ENCODE results near the gene BANF1. TPM values are rescaled to one million over a fixed set of nuclear protein-coding genes. Genes with fewer than 3 reads are reported as not detected.
"Not testable (repeated sequence)": the region's sequence is repeated elsewhere in the genome, so short reads cannot be mapped to it uniquely, and the experiment has no call there.

BANF1 gene
- total RNA-seq, 2 donors from 2014 or later = 166 to 174 TPM

DNA sequence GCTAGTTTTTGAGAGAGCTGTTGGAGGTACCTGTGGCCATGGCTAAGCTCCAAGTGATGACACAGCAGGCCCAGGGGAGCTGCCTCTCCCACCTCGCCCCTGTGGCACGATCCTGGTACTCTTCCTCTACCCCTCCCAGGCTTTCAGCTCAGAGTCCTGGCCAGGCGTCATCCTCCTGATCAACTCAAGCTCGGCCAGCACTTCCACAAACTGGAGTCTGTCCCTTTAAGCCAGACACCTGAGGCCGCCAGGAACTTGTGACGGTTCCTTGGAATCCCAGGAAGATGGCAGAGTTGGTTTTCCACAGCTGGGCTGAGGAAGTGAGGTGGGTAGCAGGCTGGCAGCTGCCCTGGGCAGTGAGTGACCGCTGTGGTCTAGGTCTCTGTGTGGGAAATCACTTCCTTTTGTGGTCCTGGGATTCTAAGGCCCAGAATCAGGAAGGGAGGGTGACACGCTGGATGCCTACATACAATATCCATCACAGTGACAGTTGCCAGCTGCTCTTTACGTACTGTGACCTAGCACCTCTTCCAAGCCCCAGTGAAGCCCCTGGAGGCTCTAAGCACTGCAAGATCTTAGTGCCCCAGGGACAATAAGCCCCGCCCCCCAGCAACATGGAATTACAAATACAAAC lies 6.3 kb downstream of the BANF1 start:
- Mint-ChIP-seq H3K9me3 (no peaks in the 10 kb centered on the region), H3K4me1 (ENCODE audit: low read depth) (peaks cover 4% of the 10 kb centered on the region), H3K27ac (no peak overlapping the region), H3K4me3 (no peak overlapping the region), H3K36me3 (ENCODE audit: insufficient read depth in 2 of 2) (peaks cover 0 to 6% of the 10 kb centered on the region in 2 donors), H3K27me3 (ENCODE audit: low read depth) (peaks cover 14% of the 10 kb centered on the region)
- DNase-seq (no peak), ATAC-seq (replicated peaks in 1 of 2) (no peak)

DNA sequence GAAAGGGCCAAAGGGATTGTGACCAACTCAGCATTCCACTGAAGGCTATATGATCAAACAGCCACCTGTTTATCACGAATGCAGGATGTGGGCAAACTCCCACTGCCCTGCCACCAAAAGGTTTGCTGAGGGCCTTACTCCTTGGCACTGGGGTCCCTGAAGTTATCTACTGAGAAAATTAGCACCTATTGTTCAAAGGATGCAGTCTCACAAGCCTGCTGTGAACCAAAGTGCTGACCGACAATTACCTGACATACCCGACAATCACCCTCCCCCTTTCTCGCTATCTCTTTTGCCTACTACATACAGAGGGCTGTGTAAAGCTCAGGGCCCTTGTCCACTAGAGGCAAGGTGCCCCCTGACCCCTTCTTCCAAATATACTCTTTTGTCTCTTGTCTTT lies 7.7 kb downstream of the BANF1 start:
- not testable (repeated sequence) for H3K27ac Mint-ChIP-seq; H3K9me3 Mint-ChIP-seq; ATAC-seq (replicated peaks in 1 of 2); H3K36me3 Mint-ChIP-seq (ENCODE audit: insufficient read depth in 2 of 2); H3K4me3 Mint-ChIP-seq; DNase-seq; H3K4me1 Mint-ChIP-seq (ENCODE audit: low read depth)
- peaks cover 21% of the 10 kb centered on the region for H3K27me3 Mint-ChIP-seq (ENCODE audit: low read depth)

DNA sequence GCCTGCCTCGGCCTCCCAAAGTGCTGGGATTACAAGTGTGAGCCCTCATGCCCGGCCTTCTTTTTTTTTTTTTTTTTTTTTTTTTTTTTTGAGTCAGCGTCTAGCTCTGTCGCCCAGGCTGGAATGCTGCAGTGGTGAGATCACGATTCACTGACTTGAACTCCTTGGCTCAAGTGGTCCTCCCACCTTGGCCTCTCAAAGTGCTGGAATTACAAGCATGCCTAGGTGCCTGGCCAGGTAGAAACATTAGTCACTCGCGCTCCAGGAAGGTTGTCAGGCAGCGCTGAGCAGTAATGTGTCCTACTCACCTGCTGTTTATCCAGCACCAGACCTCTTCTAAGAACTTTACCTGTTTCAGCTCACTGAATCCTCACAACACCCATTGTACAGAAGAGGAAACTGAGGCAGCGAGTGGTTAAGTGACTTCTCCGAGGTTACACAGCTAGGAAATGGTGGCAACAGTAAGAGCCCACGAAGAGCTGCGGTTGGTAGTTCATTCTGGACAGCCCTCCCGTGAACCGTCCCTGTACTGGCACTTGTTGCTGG lies 9.0 kb downstream of the BANF1 start:
- no peaks in the 10 kb centered on the region for H3K36me3 Mint-ChIP-seq (ENCODE audit: insufficient read depth in 2 of 2)
- no peaks in the 10 kb centered on the region for H3K9me3 Mint-ChIP-seq
- no peak overlapping the region for H3K27ac Mint-ChIP-seq
- DNase-seq (no peak), ATAC-seq (replicated peaks in 1 of 2) (no peak)
- peaks cover 21% of the 10 kb centered on the region for H3K27me3 Mint-ChIP-seq (ENCODE audit: low read depth)
- H3K4me1 Mint-ChIP-seq (ENCODE audit: low read depth) = no peaks in the 10 kb centered on the region
- H3K4me3 Mint-ChIP-seq = peak overlapping the region in 1 of 2 donors; percentile 27

DNA sequence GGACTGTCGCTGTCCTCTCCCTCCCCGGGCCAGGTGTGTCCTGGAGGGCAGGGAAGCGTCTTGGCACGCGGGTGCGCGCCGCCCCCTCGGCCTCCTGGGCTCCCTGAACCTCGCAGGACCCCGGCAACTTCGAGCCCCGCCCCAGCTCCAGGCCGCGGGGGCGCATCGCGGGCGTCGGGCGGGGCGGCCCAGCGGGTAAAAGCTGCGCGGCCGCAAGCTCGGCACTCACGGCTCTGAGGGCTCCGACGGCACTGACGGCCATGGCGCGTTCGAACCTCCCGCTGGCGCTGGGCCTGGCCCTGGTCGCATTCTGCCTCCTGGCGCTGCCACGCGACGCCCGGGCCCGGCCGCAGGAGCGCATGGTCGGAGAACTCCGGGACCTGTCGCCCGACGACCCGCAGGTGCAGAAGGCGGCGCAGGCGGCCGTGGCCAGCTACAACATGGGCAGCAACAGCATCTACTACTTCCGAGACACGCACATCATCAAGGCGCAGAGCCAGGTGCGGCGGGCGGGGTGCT lies 9.5 kb downstream of the BANF1 start, which contains the start of gene CST6:
Gene CST6 (plus strand): TSS at position 224 of the 519 bp plus-strand sequence. CDS start 37 bp downstream, at position 261.
- ATAC-seq (replicated peaks in 1 of 2) (peak; percentile 31 to 39), DNase-seq (no peak)
- no peak within 1 kb of the TSS for H3K27ac Mint-ChIP-seq
- peak within 1 kb of the TSS; percentile 58 to 60 for H3K4me3 Mint-ChIP-seq
- H3K9me3 Mint-ChIP-seq = no peaks in the 10 kb centered on the region
- H3K36me3 Mint-ChIP-seq (ENCODE audit: insufficient read depth in 2 of 2) = no peaks in the 10 kb centered on the region
- H3K4me1 Mint-ChIP-seq (ENCODE audit: low read depth) = no peaks in the 10 kb centered on the region
- H3K27me3 Mint-ChIP-seq (ENCODE audit: low read depth) = peaks cover 21% of the 10 kb centered on the region

DNA sequence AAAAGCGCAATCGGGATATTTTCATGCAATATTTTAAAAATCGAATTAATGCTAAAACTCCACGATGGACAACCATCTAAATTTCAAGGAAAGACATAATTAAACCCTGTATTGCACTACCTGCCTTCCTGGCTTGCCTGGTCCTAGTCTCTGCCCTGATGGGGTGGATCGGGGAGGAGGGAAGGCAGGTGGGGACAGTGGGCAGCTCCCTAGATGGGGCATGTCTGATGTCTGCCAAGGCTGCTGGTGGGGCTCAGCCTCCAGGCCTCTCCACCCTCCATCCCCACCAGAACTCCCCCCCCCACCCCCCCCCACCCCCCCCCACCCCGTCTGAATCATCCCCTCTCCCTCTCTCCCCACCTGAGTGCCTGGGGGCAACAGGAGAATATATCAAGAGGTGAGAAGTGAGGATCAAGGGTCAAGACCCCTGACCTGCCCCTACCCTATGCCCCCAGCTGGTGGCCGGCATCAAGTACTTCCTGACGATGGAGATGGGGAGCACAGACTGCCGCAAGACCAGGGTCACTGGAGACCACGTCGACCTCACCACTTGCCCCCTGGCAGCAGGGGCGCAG lies 10.2 kb downstream of the BANF1 start:
- DNase-seq (no peak), ATAC-seq (replicated peaks in 1 of 2) (no peak)
- H3K4me3 Mint-ChIP-seq = peak overlapping the region in 1 of 2 donors; percentile 58
- H3K36me3 Mint-ChIP-seq (ENCODE audit: insufficient read depth in 2 of 2) = no peaks in the 10 kb centered on the region
- H3K9me3 Mint-ChIP-seq = no peaks in the 10 kb centered on the region
- H3K27ac Mint-ChIP-seq = no peak overlapping the region
- H3K4me1 Mint-ChIP-seq (ENCODE audit: low read depth) = peaks cover 4% of the 10 kb centered on the region
- peaks cover 21% of the 10 kb centered on the region for H3K27me3 Mint-ChIP-seq (ENCODE audit: low read depth)

DNA sequence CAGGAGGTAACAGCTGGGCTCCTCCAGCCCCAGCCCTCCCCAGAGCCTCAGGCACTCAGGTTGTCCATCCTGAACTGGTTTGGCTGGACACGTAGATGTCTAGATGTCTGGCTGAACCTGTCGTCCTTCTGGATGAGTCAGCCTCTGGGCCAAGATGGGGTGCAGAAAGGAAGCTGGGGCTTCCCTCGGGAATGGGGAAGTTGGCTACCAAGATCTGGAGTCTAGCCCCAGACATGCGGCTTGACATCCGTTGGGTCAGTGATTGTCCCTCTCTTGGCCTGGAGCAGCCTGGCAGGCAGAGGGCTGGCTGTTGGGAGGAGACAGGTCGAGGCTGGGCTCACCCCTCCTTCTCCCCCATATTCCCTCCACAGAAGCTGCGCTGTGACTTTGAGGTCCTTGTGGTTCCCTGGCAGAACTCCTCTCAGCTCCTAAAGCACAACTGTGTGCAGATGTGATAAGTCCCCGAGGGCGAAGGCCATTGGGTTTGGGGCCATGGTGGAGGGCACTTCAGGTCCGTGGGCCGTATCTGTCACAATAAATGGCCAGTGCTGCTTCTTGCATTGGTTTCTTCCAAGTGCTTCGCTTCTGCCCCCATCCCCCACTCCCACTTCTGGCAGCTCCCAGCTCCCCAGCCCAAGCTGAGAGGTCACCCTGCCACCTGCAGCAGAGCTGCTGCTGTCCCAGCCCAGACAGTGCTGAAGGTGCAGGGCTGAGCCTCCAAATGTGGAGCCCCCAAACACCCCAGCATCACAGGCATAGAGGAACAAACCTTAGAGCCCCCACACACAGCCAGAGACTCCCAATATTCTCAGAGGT lies 10.9 kb downstream of the BANF1 start:
- peaks cover 21% of the 10 kb centered on the region for H3K27me3 Mint-ChIP-seq (ENCODE audit: low read depth)
- no peaks in the 10 kb centered on the region for H3K9me3 Mint-ChIP-seq
- no peak overlapping the region for H3K4me3 Mint-ChIP-seq
- H3K36me3 Mint-ChIP-seq (ENCODE audit: insufficient read depth in 2 of 2) = no peaks in the 10 kb centered on the region
- no peak overlapping the region for H3K27ac Mint-ChIP-seq
- DNase-seq (no peak), ATAC-seq (replicated peaks in 1 of 2) (no peak)
- peaks cover 7% of the 10 kb centered on the region for H3K4me1 Mint-ChIP-seq (ENCODE audit: low read depth)

DNA sequence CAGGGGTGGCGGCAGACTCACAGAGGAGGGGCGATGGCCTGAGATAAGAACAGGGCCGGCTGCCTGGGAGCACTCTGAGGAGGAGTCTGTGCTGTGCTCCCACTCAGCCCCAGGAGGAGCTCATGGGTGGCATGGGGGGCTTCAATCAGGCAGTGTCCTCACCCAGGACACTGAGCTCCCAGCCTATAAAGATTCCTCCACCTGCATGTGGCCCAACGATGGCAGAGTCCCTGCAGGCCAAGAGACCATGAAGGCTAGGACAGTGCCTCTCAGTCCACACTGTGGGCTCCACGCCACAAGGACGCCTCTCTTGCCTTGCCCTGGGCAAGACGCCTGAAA lies 11.4 kb downstream of the BANF1 start:
- ATAC-seq (replicated peaks in 1 of 2) (no peak), DNase-seq (no peak)
- H3K9me3 Mint-ChIP-seq = no peaks in the 10 kb centered on the region
- H3K27ac Mint-ChIP-seq = no peak overlapping the region
- H3K27me3 Mint-ChIP-seq (ENCODE audit: low read depth) = peaks cover 21% of the 10 kb centered on the region
- H3K4me1 Mint-ChIP-seq (ENCODE audit: low read depth) = peaks cover 7% of the 10 kb centered on the region
- no peaks in the 10 kb centered on the region for H3K36me3 Mint-ChIP-seq (ENCODE audit: insufficient read depth in 2 of 2)
- no peak overlapping the region for H3K4me3 Mint-ChIP-seq

DNA sequence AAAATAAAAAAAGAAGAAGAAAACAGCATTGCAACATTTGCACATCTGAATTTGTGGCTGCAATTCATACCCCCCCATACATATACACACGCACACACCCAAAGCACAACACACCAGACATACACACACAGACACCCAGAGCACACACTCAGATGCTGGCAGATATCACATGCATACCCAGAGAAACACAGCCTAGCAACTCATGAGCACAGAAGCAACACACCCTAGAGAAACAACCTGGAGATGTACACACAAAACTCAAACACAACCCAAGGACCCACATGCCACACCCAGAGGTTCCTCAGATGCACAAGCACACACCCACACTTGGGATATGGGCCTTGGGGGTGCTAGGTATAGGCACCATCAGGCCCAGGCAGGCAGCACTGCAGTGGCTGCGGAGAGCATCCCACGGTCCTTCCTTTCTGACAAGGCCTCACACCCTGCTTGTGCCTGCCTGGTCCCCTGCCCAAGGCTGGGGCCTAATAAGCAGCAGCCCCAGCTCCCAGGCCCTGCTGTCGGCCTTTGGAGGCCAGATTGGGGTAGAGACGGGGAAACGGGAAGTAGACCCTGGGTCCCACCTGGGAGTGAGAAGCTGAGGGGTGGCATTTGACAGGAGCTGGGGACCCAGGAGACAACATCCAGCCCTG lies 12.6 kb downstream of the BANF1 start:
- Mint-ChIP-seq H3K4me3 (no peak overlapping the region), H3K27ac (no peak overlapping the region), H3K27me3 (ENCODE audit: low read depth) (peaks cover 21% of the 10 kb centered on the region), H3K4me1 (ENCODE audit: low read depth) (peaks cover 7% of the 10 kb centered on the region), H3K36me3 (ENCODE audit: insufficient read depth in 2 of 2) (no peaks in the 10 kb centered on the region), H3K9me3 (no peaks in the 10 kb centered on the region)
- no peak for DNase-seq
- no peak for ATAC-seq (replicated peaks in 1 of 2)

DNA sequence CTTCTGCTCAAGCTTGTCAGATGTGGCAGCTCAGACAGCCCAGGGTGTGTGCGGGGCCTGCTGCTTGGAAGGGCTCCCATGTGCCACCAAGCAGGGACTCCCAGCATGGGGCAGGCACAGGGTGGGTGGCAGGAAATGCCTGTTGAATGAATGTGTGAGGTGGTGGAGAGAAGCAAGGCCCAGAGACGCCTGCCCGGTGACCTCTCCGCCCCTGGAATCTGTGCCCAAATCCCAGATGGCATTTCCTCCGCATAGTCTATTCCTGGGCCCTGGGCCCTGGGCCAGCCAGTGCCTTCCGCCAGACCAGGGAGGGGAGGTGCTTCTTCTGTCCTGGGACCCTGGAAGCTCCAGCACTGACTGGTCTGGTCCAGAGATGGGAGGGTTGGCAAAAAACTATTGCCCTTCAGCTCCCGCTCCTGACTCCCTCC lies 13.2 kb downstream of the BANF1 start:
- Mint-ChIP-seq H3K4me3 (no peak overlapping the region), H3K36me3 (ENCODE audit: insufficient read depth in 2 of 2) (no peaks in the 10 kb centered on the region), H3K9me3 (no peaks in the 10 kb centered on the region), H3K27me3 (ENCODE audit: low read depth) (peaks cover 17% of the 10 kb centered on the region), H3K4me1 (ENCODE audit: low read depth) (peaks cover 7% of the 10 kb centered on the region), H3K27ac (no peak overlapping the region)
- DNase-seq = no peak
- ATAC-seq (replicated peaks in 1 of 2) = no peak

DNA sequence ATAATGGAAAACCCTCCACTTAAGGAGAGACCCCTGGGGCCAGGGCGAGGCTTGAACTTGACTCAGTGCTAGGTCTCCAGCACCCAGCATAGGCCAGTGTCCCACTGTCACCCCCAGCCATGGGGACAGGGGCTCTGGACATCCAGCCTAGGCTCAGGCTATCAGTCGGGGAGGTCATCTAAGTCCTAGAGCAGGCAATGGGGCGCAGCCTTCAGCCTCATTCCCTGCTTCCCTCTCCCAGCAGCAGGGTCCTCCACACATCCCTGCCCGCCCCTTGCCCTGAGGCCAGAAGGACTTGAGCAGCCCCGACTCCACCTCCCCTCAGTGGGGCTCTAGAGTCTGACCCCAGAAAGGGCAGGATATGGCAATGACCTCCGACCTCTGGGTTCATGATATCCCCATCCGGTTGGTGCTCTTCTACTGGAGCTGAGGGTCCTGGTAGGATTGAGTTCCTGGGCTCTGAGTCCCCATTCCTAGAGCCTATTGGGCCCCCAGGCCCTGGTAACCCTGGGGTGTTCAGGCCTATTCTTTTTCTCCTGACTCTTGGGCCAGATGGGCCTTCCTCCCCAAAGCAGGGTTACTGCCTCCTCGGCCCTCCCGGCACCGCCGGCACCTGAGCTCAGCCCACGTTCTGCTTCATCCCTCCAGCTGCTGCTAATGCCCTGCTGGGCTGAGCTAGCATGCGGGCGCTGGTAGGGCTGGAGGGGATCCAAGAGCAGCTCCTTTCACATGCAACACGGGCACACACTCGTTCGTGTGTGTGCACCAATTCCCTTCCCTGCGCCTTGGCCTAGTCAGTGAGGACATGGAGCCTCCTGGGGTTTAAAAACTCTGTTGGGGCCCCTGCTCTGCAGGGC lies 13.9 kb downstream of the BANF1 start:
- Mint-ChIP-seq H3K36me3 (ENCODE audit: insufficient read depth in 2 of 2) (no peaks in the 10 kb centered on the region), H3K4me1 (ENCODE audit: low read depth) (peaks cover 7% of the 10 kb centered on the region), H3K27ac (no peak overlapping the region), H3K27me3 (ENCODE audit: low read depth) (peaks cover 16% of the 10 kb centered on the region), H3K4me3 (no peak overlapping the region), H3K9me3 (no peaks in the 10 kb centered on the region)
- DNase-seq = no peak
- ATAC-seq (replicated peaks in 1 of 2) = no peak

DNA sequence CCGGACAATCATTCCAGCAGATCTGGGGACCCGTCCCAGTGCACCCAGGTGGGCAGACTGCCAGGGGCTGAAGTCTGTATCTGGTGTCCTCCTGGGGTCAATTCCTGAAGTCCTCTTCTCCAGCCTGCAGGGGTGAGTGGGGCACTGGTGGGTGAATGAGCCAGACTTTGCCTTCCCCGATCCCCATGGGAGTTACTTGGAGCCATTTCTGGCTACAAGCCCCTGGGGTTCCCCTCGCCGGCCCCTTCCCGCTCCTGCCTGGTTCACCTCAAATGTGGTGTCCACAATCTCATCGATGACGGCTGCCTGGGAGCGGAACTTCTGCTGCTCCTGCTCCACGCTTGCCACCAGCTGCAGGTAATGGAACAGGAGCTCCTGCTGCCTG lies 14.5 kb downstream of the BANF1 start:
- H3K36me3 Mint-ChIP-seq (ENCODE audit: insufficient read depth in 2 of 2) = no peaks in the 10 kb centered on the region
- ATAC-seq (replicated peaks in 1 of 2) = no peak
- H3K4me3 Mint-ChIP-seq = no peak overlapping the region
- no peaks in the 10 kb centered on the region for H3K9me3 Mint-ChIP-seq
- peaks cover 16% of the 10 kb centered on the region for H3K27me3 Mint-ChIP-seq (ENCODE audit: low read depth)
- peaks cover 7% of the 10 kb centered on the region for H3K4me1 Mint-ChIP-seq (ENCODE audit: low read depth)
- H3K27ac Mint-ChIP-seq = no peak overlapping the region
- DNase-seq = no peak

DNA sequence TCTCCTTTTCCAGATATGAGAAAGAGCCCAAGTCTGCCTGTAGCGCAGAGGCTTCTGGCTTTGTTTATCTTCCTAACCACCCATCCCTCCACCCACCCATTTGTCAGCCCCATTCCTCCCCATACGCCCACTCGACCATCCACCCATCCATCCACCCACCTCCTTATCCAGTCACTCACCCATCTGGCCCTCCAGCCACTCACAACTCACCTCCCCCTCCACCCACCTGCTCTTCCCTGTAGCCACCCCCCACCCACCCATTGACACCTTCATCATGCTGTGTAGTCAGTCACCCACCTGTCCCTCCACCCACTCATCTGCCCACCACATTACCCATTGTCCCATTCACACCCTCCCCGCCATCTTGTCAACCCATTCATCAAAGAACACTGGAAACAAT lies 15.0 kb downstream of the BANF1 start:
- DNase-seq (no peak), ATAC-seq (replicated peaks in 1 of 2) (no peak)
- Mint-ChIP-seq H3K9me3 (no peaks in the 10 kb centered on the region), H3K27me3 (ENCODE audit: low read depth) (peaks cover 16% of the 10 kb centered on the region), H3K4me1 (ENCODE audit: low read depth) (peaks cover 7% of the 10 kb centered on the region), H3K4me3 (no peak overlapping the region), H3K27ac (no peak overlapping the region), H3K36me3 (ENCODE audit: insufficient read depth in 2 of 2) (no peaks in the 10 kb centered on the region)
